Stimulated activated naive CD8-positive, alpha-beta T cell treated with anti-CD3 and anti-CD28 coated beads, Interleukin-15, Interleukin-2, amounts not matched to agents 100 ng/mL and 50 ng/mL, for 24 hours (primary cell): ENCODE results near the gene BRF1.
"Not testable (repeated sequence)": the region's sequence is repeated elsewhere in the genome, so short reads cannot be mapped to it uniquely, and the experiment has no call there.

Experiments
- H3K27ac Mint-ChIP-seq: one replicate; pipeline ENCODE4 v1.8.0; 2021; ENCODE audit warnings: mild to moderate bottlenecking, mixed read lengths
- H3K27me3 Mint-ChIP-seq: one replicate; pipeline ENCODE4 v1.8.0; 2021; ENCODE audit warnings: mixed read lengths
- H3K36me3 Mint-ChIP-seq: one replicate; pipeline ENCODE4 v1.8.0; 2021; ENCODE audit warnings: low read depth, mixed read lengths
- H3K4me1 Mint-ChIP-seq: one replicate; pipeline ENCODE4 v1.8.0; 2021; ENCODE audit warnings: low read depth, mixed read lengths
- H3K4me3 Mint-ChIP-seq: one replicate; pipeline ENCODE4 v1.8.0; 2021; ENCODE audit warnings: mild to moderate bottlenecking, mixed read lengths
- H3K9me3 Mint-ChIP-seq: one replicate; pipeline ENCODE4 v1.8.0; 2021; ENCODE audit warnings: mixed read lengths

BRF1 gene

GRCh38 chr14:105314287-105315200 is 13.7 kb upstream of the BRF1 start, which contains the start of gene PACS2:
Gene PACS2 (plus strand): TSS chr14:105314748. CDS start chr14:105314919, 171 bp downstream.
- Mint-ChIP-seq H3K4me3 (peak within 1 kb of the TSS; percentile 84), H3K27me3 (no peaks in the 10 kb centered on the region), H3K36me3 (no peaks in the 10 kb centered on the region), H3K9me3 (no peaks in the 10 kb centered on the region), H3K27ac (peak within 1 kb of the TSS; percentile 73), H3K4me1 (peaks cover 32% of the 10 kb centered on the region)

GRCh38 chr14:105313381-105314286 is 12.8 kb upstream of the BRF1 start:
- Mint-ChIP-seq H3K9me3 (no peaks in the 10 kb centered on the region), H3K4me3 (peak overlapping the region; percentile 74), H3K27ac (peak overlapping the region; percentile 73)

GRCh38 chr14:105312973-105313372 is 12.2 kb upstream of the BRF1 start:
- peak overlapping the region; percentile 74 for H3K4me3 Mint-ChIP-seq
- H3K27ac Mint-ChIP-seq: no peak overlapping the region
- H3K4me1 Mint-ChIP-seq: peaks cover 31% of the 10 kb centered on the region
- no peaks in the 10 kb centered on the region for H3K9me3 Mint-ChIP-seq
- H3K27me3 Mint-ChIP-seq: no peaks in the 10 kb centered on the region
- no peaks in the 10 kb centered on the region for H3K36me3 Mint-ChIP-seq

More at GRCh38 chr14:105313381-105314286, 12.8 kb upstream of the BRF1 start:
- Mint-ChIP-seq H3K36me3 (no peaks in the 10 kb centered on the region), H3K27me3 (no peaks in the 10 kb centered on the region), H3K4me1 (peaks cover 32% of the 10 kb centered on the region)

GRCh38 chr14:105311838-105312237 is 11.0 kb upstream of the BRF1 start:
- Mint-ChIP-seq H3K4me1 (peaks cover 29% of the 10 kb centered on the region), H3K4me3 (no peak overlapping the region), H3K27ac (no peak overlapping the region), H3K27me3 (no peaks in the 10 kb centered on the region), H3K36me3 (no peaks in the 10 kb centered on the region), H3K9me3 (no peaks in the 10 kb centered on the region)

- no peaks in the 10 kb centered on the region for H3K27me3 Mint-ChIP-seq
- peaks cover 32% of the 10 kb centered on the region for H3K4me1 Mint-ChIP-seq
- H3K9me3 Mint-ChIP-seq: no peaks in the 10 kb centered on the region
- H3K36me3 Mint-ChIP-seq: no peaks in the 10 kb centered on the region
- no peak overlapping the region for H3K4me3 Mint-ChIP-seq
- no peak overlapping the region for H3K27ac Mint-ChIP-seq
Measured at GRCh38 chr14:105309371-105309770, 8.6 kb upstream of the BRF1 start.

- H3K27me3 Mint-ChIP-seq: no peaks in the 10 kb centered on the region
- H3K36me3 Mint-ChIP-seq: no peaks in the 10 kb centered on the region
- no peaks in the 10 kb centered on the region for H3K9me3 Mint-ChIP-seq
- peaks cover 32% of the 10 kb centered on the region for H3K4me1 Mint-ChIP-seq
- no peak overlapping the region for H3K4me3 Mint-ChIP-seq
- H3K27ac Mint-ChIP-seq: peak overlapping the region; percentile 61
Measured at GRCh38 chr14:105307052-105307727, 6.4 kb upstream of the BRF1 start.

GRCh38 chr14:105305791-105306190 is 5.0 kb upstream of the BRF1 start:
- H3K27me3 Mint-ChIP-seq: no peaks in the 10 kb centered on the region
- no peak overlapping the region for H3K4me3 Mint-ChIP-seq
- H3K4me1 Mint-ChIP-seq: peaks cover 35% of the 10 kb centered on the region
- no peak overlapping the region for H3K27ac Mint-ChIP-seq
- H3K9me3 Mint-ChIP-seq: no peaks in the 10 kb centered on the region
- no peaks in the 10 kb centered on the region for H3K36me3 Mint-ChIP-seq

- H3K27me3 Mint-ChIP-seq: no peaks in the 10 kb centered on the region
- H3K9me3 Mint-ChIP-seq: no peaks in the 10 kb centered on the region
- peak overlapping the region; percentile 83 for H3K27ac Mint-ChIP-seq
Measured at GRCh38 chr14:105305345-105305744, 4.5 kb upstream of the BRF1 start.

GRCh38 chr14:105304565-105304964 is 3.8 kb upstream of the BRF1 start:
- Mint-ChIP-seq H3K27me3 (no peaks in the 10 kb centered on the region), H3K36me3 (no peaks in the 10 kb centered on the region), H3K9me3 (no peaks in the 10 kb centered on the region), H3K4me1 (peaks cover 38% of the 10 kb centered on the region), H3K27ac (no peak overlapping the region), H3K4me3 (no peak overlapping the region)

More at GRCh38 chr14:105305345-105305744, 4.5 kb upstream of the BRF1 start:
- H3K4me3 Mint-ChIP-seq: peak overlapping the region; percentile 32
- H3K36me3 Mint-ChIP-seq: no peaks in the 10 kb centered on the region
- peaks cover 35% of the 10 kb centered on the region for H3K4me1 Mint-ChIP-seq

- H3K27ac Mint-ChIP-seq: no peak overlapping the region
- H3K9me3 Mint-ChIP-seq: no peaks in the 10 kb centered on the region
- H3K36me3 Mint-ChIP-seq: no peaks in the 10 kb centered on the region
- no peaks in the 10 kb centered on the region for H3K27me3 Mint-ChIP-seq
- H3K4me3 Mint-ChIP-seq: no peak overlapping the region
- H3K4me1 Mint-ChIP-seq: peaks cover 45% of the 10 kb centered on the region
Measured at GRCh38 chr14:105303949-105304348, 3.1 kb upstream of the BRF1 start.

GRCh38 chr14:105301915-105302249 is 1.1 kb upstream of the BRF1 start:
- H3K4me1 Mint-ChIP-seq: peaks cover 44% of the 10 kb centered on the region

GRCh38 chr14:105301103-105301914 is 508 bp upstream of the BRF1 start:
- no peaks in the 10 kb centered on the region for H3K9me3 Mint-ChIP-seq
- H3K36me3 Mint-ChIP-seq: no peaks in the 10 kb centered on the region
- H3K4me1 Mint-ChIP-seq: peaks cover 43% of the 10 kb centered on the region
- H3K27me3 Mint-ChIP-seq: no peaks in the 10 kb centered on the region
- peak overlapping the region; percentile 81 for H3K27ac Mint-ChIP-seq
- peak overlapping the region; percentile 84 for H3K4me3 Mint-ChIP-seq

More at GRCh38 chr14:105301915-105302249, 1.1 kb upstream of the BRF1 start:
- not testable (repeated sequence) for H3K9me3 Mint-ChIP-seq, H3K36me3 Mint-ChIP-seq, H3K27me3 Mint-ChIP-seq, H3K27ac Mint-ChIP-seq
- peak overlapping the region; percentile 84 for H3K4me3 Mint-ChIP-seq

- Mint-ChIP-seq H3K9me3 (no peaks in the 10 kb centered on the region), H3K27ac (peak overlapping the region; percentile 73), H3K36me3 (no peaks in the 10 kb centered on the region), H3K4me1 (peaks cover 33% of the 10 kb centered on the region), H3K4me3 (peak overlapping the region; percentile 84), H3K27me3 (no peaks in the 10 kb centered on the region)
Measured at GRCh38 chr14:105299654-105300541, 903 bp downstream of the BRF1 start.
